ENCODE measurements around the gene OR9A4. TPM values are rescaled to one million over a fixed set of nuclear protein-coding genes. Genes with fewer than 3 reads are reported as not detected.

Gene OR9A4
- total RNA-seq, 1 experiment from 2014 or later = not detected

- no peak overlapping the region for H3K18ac ChIP-seq (ENCODE audit: insufficient read length, low read depth, low read length)
- H3K23me2 ChIP-seq (ENCODE audit: insufficient read length, low read depth, low read length, poor library complexity, severe bottlenecking) = no peaks in the 10 kb centered on the region
- H4K8ac ChIP-seq (replicated peaks; ENCODE audit: insufficient read length, low read depth, low read length) = no peak overlapping the region
- H2BK15ac ChIP-seq (ENCODE audit: low read depth, low read length) = no peak overlapping the region
- H4K91ac ChIP-seq (ENCODE audit: insufficient read length, low read depth, low read length) = no peak overlapping the region
- WGBS (ENCODE audit: extremely low coverage, insufficient read length, low lambda C conversion rate) = no CpG with 5 or more reads among the region's 3 CpGs
- Mint-ChIP-seq H3K27me3 (ENCODE audit: low read depth) (no peaks in the 10 kb centered on the region), H3K4me1 (peaks cover 22 to 24% of the 10 kb centered on the region in 2 experiments), H3K27ac (peak overlapping the region in 1 of 3 experiments; percentile 74; a peak in 1 of 7 replicates), H3K4me3 (no peak overlapping the region), H3K36me3 (ENCODE audit: insufficient read depth in 1 of 3, low read depth in 3 of 3) (no peaks in the 10 kb centered on the region), H3K9me3 (peaks cover 0 to 6% of the 10 kb centered on the region in 2 experiments; a peak in 2 of 5 replicates)
- H2BK20ac ChIP-seq (ENCODE audit: low read depth, low read length, poor library complexity, severe bottlenecking) = no peak overlapping the region
- no peaks in the 10 kb centered on the region for H3K79me2 ChIP-seq (ENCODE audit: insufficient read depth, low read length)
- no peak for TF ChIP-seq CTCF (conservative IDR thresholded peaks at IDR 0.05)
- no peak overlapping the region for H2BK5ac ChIP-seq (ENCODE audit: insufficient read length, low read length)
- no peak overlapping the region for H3T11ph ChIP-seq (ENCODE audit: low read length)
- H2AK5ac ChIP-seq (ENCODE audit: insufficient read length, low read length) = no peak overlapping the region
- no peak for DNase-seq
- H3K9me3 ChIP-seq (ENCODE audit: control insufficient read depth, low read depth, low read length) = no peaks in the 10 kb centered on the region
- H2BK120ac ChIP-seq (ENCODE audit: low read depth, low read length, poor library complexity, severe bottlenecking) = no peak overlapping the region
- no peaks in the 10 kb centered on the region for H3K27me3 ChIP-seq (ENCODE audit: insufficient read depth, low read length)
- no peak overlapping the region for H2AFZ ChIP-seq (ENCODE audit: low read length)
- H4K20me1 ChIP-seq (ENCODE audit: control insufficient read depth, insufficient read depth, insufficient read length) = no peaks in the 10 kb centered on the region
- H3K4ac ChIP-seq (ENCODE audit: low read depth, low read length) = no peak overlapping the region
- no peak overlapping the region for H4K5ac ChIP-seq (ENCODE audit: insufficient read length, low read depth, low read length)
- H3K27ac ChIP-seq (ENCODE audit: insufficient read length, low read depth, low read length) = no peak overlapping the region
- no peaks in the 10 kb centered on the region; the same call in 1 of the 2 replicates for H3K4me1 ChIP-seq (ENCODE audit: insufficient read depth, low read length)
- no peak overlapping the region for H2BK12ac ChIP-seq (ENCODE audit: insufficient read length, low read depth, low read length)
- no peak overlapping the region for H3K56ac ChIP-seq (ENCODE audit: insufficient read length, low read depth, low read length)
- H3K4me2 ChIP-seq (ENCODE audit: insufficient read depth, insufficient read length, low read length) = no peak overlapping the region
- no peak overlapping the region for H3K14ac ChIP-seq (ENCODE audit: insufficient read depth, low read length)
- no peak overlapping the region for H3K9ac ChIP-seq (ENCODE audit: extremely low read depth, insufficient read length, low read length)
- H3K79me1 ChIP-seq (ENCODE audit: insufficient read depth, low read depth, low read length, poor library complexity, severe bottlenecking) = no peaks in the 10 kb centered on the region
- H3K23ac ChIP-seq (ENCODE audit: insufficient read length, low read depth, low read length) = no peak overlapping the region
Measured at GRCh38 chr7:141874787-141875186, 41.4 kb upstream of the OR9A4 start.
